ENCODE results near the gene RHBDF1. TPM values are rescaled to one million over a fixed set of nuclear protein-coding genes. Genes with fewer than 3 reads are reported as not detected.

The RHBDF1 gene
- total and polyA plus RNA-seq, 9 of the 15 experiments (the other 6 are each of a cell fraction or from before 2014, with no cell fraction given), result 1.0 to 8.2 (median 4.2) TPM

- Histone ChIP-seq H3K4me1 (replicated peaks in 1 of 2; ENCODE audit: control insufficient read depth in 2 of 2, insufficient read depth in 2 of 2, low read length in 2 of 2) (peaks cover 18 to 28% of the 10 kb centered on the region in 2 experiments), H3K36me3 (ENCODE audit: control insufficient read depth, insufficient read depth, low read length) (peaks cover 82% of the 10 kb centered on the region), H3K9ac (ENCODE audit: insufficient read depth in 1 of 2, low read depth in 2 of 2, low read length in 2 of 2) (no peak overlapping the region), H3K4me3 (no peak overlapping the region), H3K27me3 (ENCODE audit: control insufficient read depth in 2 of 2, insufficient read depth in 2 of 2, low read length in 2 of 2) (no peaks in the 10 kb centered on the region), H3K9me3 (replicated peaks; ENCODE audit: control insufficient read depth, insufficient read depth, low read depth, low read length) (no peaks in the 10 kb centered on the region), H3K27ac (ENCODE audit: extremely low read depth, low read depth, low read length) (no peak overlapping the region), H3K4me2 (ENCODE audit: insufficient read depth, low read length) (no peak overlapping the region), H3K79me2 (ENCODE audit: control insufficient read depth, insufficient read depth, low read length) (peaks cover 20% of the 10 kb centered on the region), H3K9me1 (ENCODE audit: control insufficient read depth, insufficient read depth, low read length) (peaks cover 3% of the 10 kb centered on the region), H2AFZ (ENCODE audit: low read depth, low read length) (no peak overlapping the region), H4K20me1 (replicated peaks; ENCODE audit: control insufficient read depth, insufficient read depth, low read length) (peaks cover 21% of the 10 kb centered on the region)
- CTCF ChIA-PET (ENCODE audit: low intra/inter-chr PET ratio), result no interaction called here
- DNase-seq (ENCODE audit: extremely low read depth in 1 of 4, low spot score in 3 of 4) (no peak), FAIRE-seq (no peak), ATAC-seq (no peak)
- no TSS peak for BruUV-seq (replicated peaks)
- TF ChIP-seq CBX3 (IDR thresholded peaks at IDR 0.05; ENCODE audit: borderline replicate concordance in 1 of 2, low read length in 2 of 2), result no peak
- no peak for TF ChIP-seq ZNF316 (IDR thresholded peaks at IDR 0.05)
- TF ChIP-seq E2F1 (CRISPR knock-in tag; IDR thresholded peaks at IDR 0.05), result no peak
- no peak for TF ChIP-seq HMGXB4 (CRISPR knock-in tag; IDR thresholded peaks at IDR 0.05)
- no peak for TF ChIP-seq ZNF277 (CRISPR knock-in tag; IDR thresholded peaks at IDR 0.05; ENCODE audit: borderline replicate concordance)
- TF ChIP-seq CHAMP1 (IDR thresholded peaks at IDR 0.05), result no peak
- no peak for TF ChIP-seq ETV6 (IDR thresholded peaks at IDR 0.05; ENCODE audit: borderline replicate concordance in 1 of 2, low read depth in 2 of 2, low read length in 1 of 2)
- TF ChIP-seq ETV6 (CRISPR knock-in tag; IDR thresholded peaks at IDR 0.05; ENCODE audit: borderline replicate concordance), result no peak
- no peak for TF ChIP-seq GTF2A2 (tag; IDR thresholded peaks at IDR 0.05)
- no peak for TF ChIP-seq SAP30 (IDR thresholded peaks at IDR 0.05; ENCODE audit: borderline replicate concordance, insufficient read depth, low read depth, low read length, poor library complexity, severe bottlenecking)
- no peak for TF ChIP-seq ZNF766 (CRISPR knock-in tag; conservative IDR thresholded peaks at IDR 0.05)
- no peak for TF ChIP-seq CEBPB (tag; IDR thresholded peaks at IDR 0.05)
- no peak for TF ChIP-seq ZNF655 (CRISPR knock-in tag; IDR thresholded peaks at IDR 0.05)
- no peak for TF ChIP-seq HNRNPH1 (optimal IDR thresholded peaks at IDR 0.05; ENCODE audit: low read depth, low read length)
- intact Hi-C loops (cut with micrococcal nuclease) (no loop called here), in situ Hi-C loops (cut with MboI) (no loop called here)
- 58% methylated on average over 5 of the region's 5 CpGs for WGBS (ENCODE audit: insufficient coverage, low coverage, missing lambda C conversion rate)
- POLR2A ChIA-PET, result interaction anchor here (1.4 kb wide), 1 partner anchor 10 kb away, joined by 6 read pairs; the partner anchor contains the start of genes POLR3K and SNRNP25
Observed at GRCh38 chr16:43294-43693, 29.1 kb downstream of the RHBDF1 start.
